ENCODE data around the gene TTLL10. TPM values are rescaled to one million over a fixed set of nuclear protein-coding genes. Genes with fewer than 3 reads are reported as not detected.

Gene TTLL10
- total and polyA plus RNA-seq, 2 of the 8 experiments (the other 6 are each of a cell fraction or from before 2014, with no cell fraction given) = 1.1 to 1.7 TPM

GRCh38 chr1:1146026-1146425 is 27.7 kb upstream of the TTLL10 start:
- CTCF ChIA-PET (ENCODE audit: partially characterized antibody) = interaction anchor here (1.1 kb wide), 1 partner anchor 16 kb away, joined by 3 read pairs; no protein-coding TSS in a partner anchor

More at GRCh38 chr1:1146026-1146425, 27.7 kb upstream of the TTLL10 start:
- H3K23me2 ChIP-seq (ENCODE audit: low read depth, low read length) = no peaks in the 10 kb centered on the region
- H2BK120ac ChIP-seq (replicated peaks; ENCODE audit: low read depth, low read length) = no peak overlapping the region
- POLR2A ChIA-PET (ENCODE audit: partially characterized antibody) = no interaction called here
- peaks cover 0 to 8% (median 0%) of the 10 kb centered on the region in 4 experiments; a peak in 3 of 7 replicates for H3K4me1 ChIP-seq (replicated peaks in 1 of 4; ENCODE audit: control insufficient read depth in 3 of 4, insufficient read depth in 4 of 4, low read length in 3 of 4)
- no peak overlapping the region for H4K8ac ChIP-seq (ENCODE audit: extremely low read depth, insufficient read depth, low read length)
- H3K18ac ChIP-seq (ENCODE audit: extremely low read depth, low read length) = no peak overlapping the region
- no peak for DNase-seq (ENCODE audit: low read depth in 1 of 2, low spot score in 2 of 2)
- H3K36me3 ChIP-seq (ENCODE audit: control insufficient read depth in 2 of 4, insufficient read depth in 4 of 4, low read length in 3 of 4) = no peaks in the 10 kb centered on the region
- H2BK5ac ChIP-seq (ENCODE audit: low read depth, low read length) = no peak overlapping the region
- H3K4ac ChIP-seq (replicated peaks; ENCODE audit: insufficient read length, low read depth, low read length) = no peak overlapping the region
- no peaks in the 10 kb centered on the region for H4K20me1 ChIP-seq (replicated peaks in 1 of 2; ENCODE audit: control insufficient read depth in 1 of 2, insufficient read depth in 2 of 2, low read length in 2 of 2)
- no peak overlapping the region for H3K27ac ChIP-seq (ENCODE audit: low read depth, low read length)
- H4K5ac ChIP-seq (ENCODE audit: insufficient read length, low read depth, low read length) = no peak overlapping the region
- no peak overlapping the region for H3K23ac ChIP-seq (ENCODE audit: insufficient read length)
- H4K91ac ChIP-seq (replicated peaks; ENCODE audit: insufficient read length, low read length) = no peak overlapping the region
- no peaks in the 10 kb centered on the region; a peak in 2 of 7 replicates for H3K27me3 ChIP-seq (replicated peaks in 1 of 4; ENCODE audit: control insufficient read depth in 3 of 4, extremely low read depth in 1 of 4, insufficient read depth in 3 of 4, low read length in 3 of 4)
- H2AFZ ChIP-seq (ENCODE audit: low read length) = no peak overlapping the region
- no peaks in the 10 kb centered on the region for H3K9me3 ChIP-seq (ENCODE audit: insufficient read depth in 2 of 2, low read depth in 1 of 2, low read length in 1 of 2)
- H3K14ac ChIP-seq (ENCODE audit: insufficient read length) = no peak overlapping the region
- no peak for FAIRE-seq
- no peak overlapping the region for H2BK15ac ChIP-seq (ENCODE audit: low read length)
- WGBS, 2 experiments (ENCODE audit: extremely low coverage in 1 of 2, insufficient coverage in 1 of 2, insufficient read length in 1 of 2, insufficient replicate concordance in 2 of 2, low coverage in 1 of 2, low lambda C conversion rate in 2 of 2, missing lambda C conversion rate in 1 of 2) = 90% methylated on average over 14 of the region's 14 CpGs; no CpG with 5 or more reads in 1 of the 2 experiments
- no peak overlapping the region for H3K4me3 ChIP-seq (ENCODE audit: extremely low read depth in 1 of 4, insufficient read depth in 2 of 4, low read depth in 3 of 4, low read length in 4 of 4)
- no peak overlapping the region for H3K4me2 ChIP-seq (ENCODE audit: insufficient read depth in 1 of 2, low read depth in 2 of 2, low read length in 2 of 2)
- no peak overlapping the region for H3K9ac ChIP-seq (replicated peaks in 1 of 4; ENCODE audit: extremely low read depth in 1 of 4, low read depth in 3 of 4, low read length in 3 of 4)
- no peaks in the 10 kb centered on the region for H3K79me1 ChIP-seq (ENCODE audit: low read depth, low read length)
- H3K79me2 ChIP-seq (ENCODE audit: control insufficient read depth in 1 of 2, insufficient read depth in 2 of 2, low read length in 2 of 2) = no peaks in the 10 kb centered on the region
- no peak overlapping the region for H2BK20ac ChIP-seq (ENCODE audit: low read length)
- no peak overlapping the region for H3K56ac ChIP-seq (replicated peaks; ENCODE audit: insufficient read length, low read depth, low read length)
- H2BK12ac ChIP-seq (ENCODE audit: low read depth, low read length) = no peak overlapping the region
- no peak overlapping the region for H2AK5ac ChIP-seq (ENCODE audit: low read depth, low read length)
- TF ChIP-seq TEAD4 (IDR thresholded peaks at IDR 0.05; ENCODE audit: low read depth, low read length) (no peak), HDAC6 (IDR thresholded peaks at IDR 0.05; ENCODE audit: low read depth, low read length) (no peak), HDAC2 (IDR thresholded peaks at IDR 0.05; ENCODE audit: borderline replicate concordance in 1 of 2, low read depth in 2 of 2, low read length in 2 of 2) (no peak)

Measured in H1 (cell line).